ENCODE measurements around the gene FFAR3. TPM values are rescaled to one million over a fixed set of nuclear protein-coding genes. Genes with fewer than 3 reads are reported as not detected.
"Not testable (repeated sequence)": the region's sequence is repeated elsewhere in the genome, so short reads cannot be mapped to it uniquely, and the experiment has no call there.

Gene FFAR3
- total RNA-seq, 1 donor: 0.73 TPM

DNA sequence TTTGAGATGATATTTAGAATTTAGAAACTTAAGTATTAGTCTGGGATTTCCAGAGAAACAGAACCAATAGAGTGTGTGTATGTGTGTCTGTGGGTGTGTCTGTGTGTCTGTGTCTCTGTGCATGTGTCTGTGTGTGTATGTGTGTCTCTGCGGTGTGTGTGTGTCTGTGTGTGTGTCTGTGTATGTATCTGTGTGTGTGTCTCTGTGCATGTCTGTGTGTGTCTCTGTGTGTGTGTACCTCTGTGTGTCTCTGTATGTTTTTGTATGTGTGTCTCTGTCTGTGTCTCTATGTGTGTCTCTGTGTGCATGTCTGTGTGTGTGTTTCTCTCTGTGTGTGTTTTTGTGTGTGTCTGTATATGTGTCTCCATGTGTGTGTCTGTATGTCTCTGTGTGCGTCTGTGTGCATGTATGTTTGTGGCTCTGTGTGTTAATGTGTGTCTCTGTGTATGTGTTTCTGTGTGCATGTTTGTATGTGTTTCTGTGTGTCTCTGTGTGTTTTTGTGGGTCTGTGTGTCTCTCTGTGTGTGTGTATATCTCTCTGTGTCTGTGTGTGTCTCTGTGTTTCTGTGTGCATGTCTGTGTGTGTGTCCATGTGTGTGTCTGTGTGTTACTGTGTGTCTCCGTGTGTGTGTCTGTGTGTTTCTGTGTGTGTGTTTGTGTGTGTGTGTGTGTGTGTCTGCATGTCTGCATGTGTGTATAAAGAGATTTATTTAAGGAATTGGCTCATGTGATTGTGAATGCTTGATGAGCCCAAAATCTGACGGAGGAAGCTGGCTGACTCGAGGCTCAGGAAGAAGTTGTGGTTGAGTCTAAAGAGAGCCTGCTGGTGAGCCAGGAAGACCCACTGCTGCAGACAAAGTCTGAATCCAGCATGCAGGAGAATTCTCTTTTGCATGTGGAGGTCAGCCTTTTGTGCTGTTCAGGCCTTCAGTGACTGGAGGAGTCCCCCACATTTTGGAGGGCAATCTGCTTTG is 34.8 kb downstream of the FFAR3 start:
- H3K27me3 ChIP-seq (ENCODE audit: insufficient read depth, low read length): no peaks in the 10 kb centered on the region

DNA sequence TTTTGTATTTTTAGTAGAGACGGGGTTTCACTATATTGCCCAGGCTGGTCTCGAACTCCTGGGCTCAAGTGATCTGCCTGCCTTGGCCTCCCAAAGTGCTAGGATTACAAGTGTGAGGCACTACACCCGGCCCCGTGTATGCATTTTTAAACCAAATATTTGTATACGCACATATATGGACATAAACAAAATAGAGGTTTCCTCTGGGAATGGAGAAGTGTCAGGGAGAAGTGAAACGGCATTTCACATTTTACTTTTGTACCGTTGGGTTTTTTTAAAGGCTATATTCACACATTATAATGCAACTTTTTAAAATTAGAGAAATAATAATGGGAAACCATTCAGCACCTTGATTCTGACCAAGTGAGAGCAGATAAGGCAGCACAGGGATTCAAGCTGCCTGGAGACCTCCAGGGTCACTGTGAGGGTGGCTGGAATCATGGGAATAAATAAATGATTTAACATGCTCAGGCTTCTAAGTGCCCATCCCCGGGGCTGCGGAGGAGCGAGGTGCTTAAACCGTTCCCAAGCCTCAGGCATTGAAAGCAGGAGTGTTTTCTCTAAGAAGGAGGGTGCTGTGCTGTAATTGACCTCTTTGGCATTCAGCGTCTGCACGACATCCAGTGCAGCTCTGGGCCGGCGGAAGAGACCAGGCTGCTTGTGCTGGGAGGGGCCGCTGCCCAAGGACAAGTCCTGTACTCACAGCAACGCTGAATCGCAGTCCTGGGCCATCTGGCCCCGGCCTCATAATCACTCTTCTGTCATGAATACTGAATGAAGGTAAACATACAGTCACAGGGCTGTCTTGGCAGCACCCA is 37.3 kb downstream of the FFAR3 start:
- Histone ChIP-seq H3K27me3 (ENCODE audit: insufficient read depth, low read length) (no peaks in the 10 kb centered on the region), H3K4me3 (ENCODE audit: low read length) (no peak overlapping the region), H3K4me1 (ENCODE audit: insufficient read depth, low read length) (peaks cover 5% of the 10 kb centered on the region), H3K9me3 (ENCODE audit: low read depth, low read length) (no peaks in the 10 kb centered on the region)

More for the DNA sequence above, 34.8 kb downstream of the FFAR3 start:
- Histone ChIP-seq H3K4me3 (ENCODE audit: low read length) (no peak overlapping the region), H3K4me1 (ENCODE audit: insufficient read depth, low read length) (peaks cover 5% of the 10 kb centered on the region), H3K9me3 (ENCODE audit: low read depth, low read length) (no peaks in the 10 kb centered on the region)

DNA sequence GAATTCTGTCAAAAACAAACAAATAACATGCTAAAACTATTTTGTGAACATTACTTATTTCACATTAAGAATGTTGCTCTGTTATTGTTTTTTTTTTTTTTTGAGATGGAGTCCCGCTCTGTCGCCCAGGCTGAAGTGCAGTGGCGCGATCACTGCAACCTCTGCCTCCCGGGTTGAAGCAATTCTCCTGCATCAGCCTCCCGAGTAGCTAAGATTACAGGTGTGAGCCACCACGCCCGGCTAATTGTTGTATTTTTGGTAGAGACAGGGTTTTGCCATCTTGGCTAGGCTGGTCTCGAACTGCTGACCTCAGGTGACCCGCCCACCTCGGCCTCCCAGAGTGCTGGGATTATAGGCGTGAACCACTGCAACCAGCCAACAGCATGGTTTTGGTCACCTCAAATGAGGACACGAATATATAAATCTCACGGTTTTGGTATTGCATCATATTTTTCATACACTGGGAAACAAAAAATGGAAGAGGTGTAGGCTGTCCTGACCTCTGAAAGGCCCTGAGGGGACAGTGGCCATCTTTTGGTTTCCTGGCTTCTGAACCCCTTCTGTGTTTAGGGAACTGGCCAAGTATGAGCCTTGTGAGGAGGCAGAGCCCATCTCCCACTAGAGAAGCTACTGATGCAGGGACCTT is 38.1 kb downstream of the FFAR3 start:
- no peaks in the 10 kb centered on the region for H3K9me3 ChIP-seq (ENCODE audit: low read depth, low read length)
- H3K4me1 ChIP-seq (ENCODE audit: insufficient read depth, low read length): peaks cover 5% of the 10 kb centered on the region
- H3K27me3 ChIP-seq (ENCODE audit: insufficient read depth, low read length): no peaks in the 10 kb centered on the region
- H3K4me3 ChIP-seq (ENCODE audit: low read length): no peak overlapping the region

DNA sequence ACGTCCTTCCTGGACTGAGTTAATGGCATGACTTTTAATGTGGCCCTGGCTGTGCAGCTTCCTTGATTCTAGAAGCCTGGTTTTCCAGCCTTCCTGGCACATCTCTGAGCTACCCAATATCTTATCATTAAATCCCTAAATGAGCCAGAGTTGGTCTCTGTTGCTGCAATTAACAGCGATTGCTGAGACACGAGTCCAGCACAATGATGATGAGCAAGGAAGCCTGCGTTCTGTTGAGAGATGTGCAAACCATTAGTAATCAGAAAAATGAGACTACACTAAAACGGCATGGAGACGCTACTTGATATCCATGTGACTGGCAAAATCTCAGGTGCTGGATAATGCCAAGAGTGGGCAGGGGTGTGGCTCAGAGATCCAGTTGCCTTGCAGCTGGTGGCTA is 38.8 kb downstream of the FFAR3 start:
- H3K27me3 ChIP-seq (ENCODE audit: insufficient read depth, low read length): no peaks in the 10 kb centered on the region
- no peak overlapping the region for H3K4me3 ChIP-seq (ENCODE audit: low read length)
- peaks cover 5% of the 10 kb centered on the region for H3K4me1 ChIP-seq (ENCODE audit: insufficient read depth, low read length)
- H3K9me3 ChIP-seq (ENCODE audit: low read depth, low read length): no peaks in the 10 kb centered on the region

DNA sequence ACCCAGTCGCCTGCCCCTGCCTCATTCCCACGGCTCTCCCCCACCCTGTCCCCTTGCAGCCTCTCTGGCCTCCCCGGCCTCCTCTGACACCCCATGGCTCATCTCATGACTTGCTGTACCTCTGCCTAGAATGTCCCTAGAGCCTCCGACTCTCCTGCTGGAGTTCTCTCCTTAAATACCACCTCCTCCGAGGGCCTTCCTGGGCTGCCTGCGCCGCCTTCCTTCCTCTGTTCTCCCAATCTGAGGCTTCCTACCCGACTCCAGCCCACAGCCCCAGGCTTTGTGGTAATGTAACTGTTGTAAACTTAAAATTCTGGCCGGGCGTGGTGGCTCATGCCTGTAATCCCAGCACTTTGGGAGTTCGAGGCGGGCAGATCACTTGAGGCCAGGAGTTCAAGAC is 40.3 kb downstream of the FFAR3 start:
- no peaks in the 10 kb centered on the region for H3K27me3 ChIP-seq (ENCODE audit: insufficient read depth, low read length)
- H3K9me3 ChIP-seq (ENCODE audit: low read depth, low read length): no peaks in the 10 kb centered on the region
- peaks cover 5% of the 10 kb centered on the region for H3K4me1 ChIP-seq (ENCODE audit: insufficient read depth, low read length)
- H3K4me3 ChIP-seq (ENCODE audit: low read length): no peak overlapping the region

DNA sequence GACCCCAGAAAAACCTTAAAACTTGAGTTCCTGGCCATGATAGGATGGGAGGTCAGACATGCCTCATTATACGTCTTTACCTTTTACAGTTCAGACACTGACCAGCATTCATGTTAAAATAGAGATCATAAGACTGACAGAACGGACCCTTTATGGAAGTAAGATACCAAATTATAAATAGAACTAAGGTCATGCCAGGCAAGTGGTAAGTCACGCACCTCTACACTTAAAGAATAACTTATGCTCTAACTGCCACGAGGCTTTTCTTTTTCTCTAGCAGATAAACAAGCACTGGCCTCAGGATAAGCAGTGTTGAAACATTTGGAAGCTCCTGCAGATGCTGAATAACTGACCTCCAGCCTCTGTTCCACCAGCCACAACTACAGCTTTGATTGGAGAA is 41.0 kb downstream of the FFAR3 start:
- Histone ChIP-seq H3K4me3 (ENCODE audit: low read length) (no peak overlapping the region), H3K9me3 (ENCODE audit: low read depth, low read length) (no peaks in the 10 kb centered on the region), H3K27me3 (ENCODE audit: insufficient read depth, low read length) (no peaks in the 10 kb centered on the region)

DNA sequence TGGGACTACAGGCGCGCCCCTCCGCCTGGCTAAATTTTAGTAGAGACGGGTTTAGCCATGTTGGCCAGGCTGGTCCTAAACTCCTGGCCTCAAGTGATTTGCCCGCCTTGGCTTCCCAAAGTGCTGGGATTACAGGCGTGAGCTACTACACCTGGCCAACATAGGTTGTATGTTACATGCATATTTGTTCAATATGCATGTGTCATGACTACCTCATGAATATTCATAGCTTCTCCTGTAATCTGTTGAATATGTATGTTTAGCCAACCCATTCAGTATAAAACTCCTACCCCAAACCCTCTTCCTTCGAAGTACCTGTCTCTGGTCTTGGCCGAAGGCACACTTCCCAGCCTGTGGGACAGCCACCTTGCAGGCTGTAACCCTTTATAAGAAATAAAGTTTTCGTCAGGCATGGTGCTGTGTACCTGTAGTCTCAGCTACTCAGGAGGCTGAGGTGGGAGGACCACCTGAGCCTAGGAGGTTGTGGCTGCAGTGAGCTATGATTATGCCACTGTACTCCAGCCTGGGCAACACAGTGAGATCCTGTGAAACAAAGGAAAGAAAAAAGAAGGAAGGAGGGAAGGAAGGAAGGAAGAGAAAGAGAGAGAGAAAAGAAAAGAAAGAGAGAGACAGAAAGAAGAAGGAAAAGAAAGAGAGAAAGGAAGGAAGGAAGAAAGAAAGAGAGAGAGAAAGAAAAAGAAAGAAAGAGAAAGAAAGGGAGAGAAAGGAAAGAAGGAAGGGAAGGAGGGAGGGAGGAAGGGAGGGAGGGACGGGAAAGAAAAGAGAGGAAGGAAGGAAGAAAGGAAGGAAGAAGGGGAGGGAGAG is 41.9 kb downstream of the FFAR3 start:
- peaks cover 5% of the 10 kb centered on the region for H3K4me1 ChIP-seq (ENCODE audit: insufficient read depth, low read length)
- no peaks in the 10 kb centered on the region for H3K27me3 ChIP-seq (ENCODE audit: insufficient read depth, low read length)
- H3K9me3 ChIP-seq (ENCODE audit: low read depth, low read length): no peaks in the 10 kb centered on the region
- no peak overlapping the region for H3K4me3 ChIP-seq (ENCODE audit: low read length)

More for the DNA sequence above, 41.0 kb downstream of the FFAR3 start:
- peaks cover 5% of the 10 kb centered on the region for H3K4me1 ChIP-seq (ENCODE audit: insufficient read depth, low read length)

DNA sequence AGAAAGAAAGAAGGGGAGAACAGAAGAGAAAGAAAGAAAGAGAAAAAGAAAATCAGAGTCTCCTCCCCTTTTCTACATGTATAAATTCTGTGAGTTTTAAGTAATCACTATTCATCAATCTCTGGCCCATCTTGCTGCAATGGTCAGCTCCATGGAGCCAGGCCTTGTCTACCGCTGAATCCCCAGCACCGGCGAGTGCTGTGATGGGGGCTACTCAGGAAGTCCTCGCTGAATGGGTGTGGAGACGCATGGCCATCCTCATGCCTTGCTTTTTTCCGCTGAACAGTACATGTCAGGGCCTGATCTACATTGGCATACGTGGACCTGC is 42.5 kb downstream of the FFAR3 start:
- Histone ChIP-seq H3K4me1 (ENCODE audit: insufficient read depth, low read length) (peaks cover 2% of the 10 kb centered on the region), H3K9me3 (ENCODE audit: low read depth, low read length) (no peaks in the 10 kb centered on the region), H3K4me3 (ENCODE audit: low read length) (no peak overlapping the region), H3K27me3 (ENCODE audit: insufficient read depth, low read length) (no peaks in the 10 kb centered on the region)

DNA sequence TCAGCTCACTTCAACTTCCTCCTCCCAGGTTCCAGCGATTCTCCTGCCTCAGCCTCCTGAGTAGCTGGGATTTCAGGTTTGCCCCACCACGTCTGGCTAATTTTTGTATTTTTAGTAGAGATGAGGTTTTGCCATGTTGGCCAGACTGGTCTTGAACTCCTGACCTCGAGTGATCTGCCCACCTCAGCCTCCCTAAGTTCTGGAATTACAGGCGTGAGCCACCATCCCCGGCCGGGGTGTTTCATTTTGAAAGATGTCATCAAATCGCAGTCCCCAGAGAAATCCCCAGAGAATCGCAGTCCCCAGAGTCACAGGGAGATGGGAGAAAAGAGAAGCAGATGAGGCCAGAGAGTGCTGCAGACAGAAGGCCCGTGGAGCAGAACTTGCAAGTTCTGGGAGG is 43.2 kb downstream of the FFAR3 start:
- H3K9me3 ChIP-seq (ENCODE audit: low read depth, low read length); H3K4me3 ChIP-seq (ENCODE audit: low read length); H3K27me3 ChIP-seq (ENCODE audit: insufficient read depth, low read length); H3K4me1 ChIP-seq (ENCODE audit: insufficient read depth, low read length): not testable (repeated sequence)

DNA sequence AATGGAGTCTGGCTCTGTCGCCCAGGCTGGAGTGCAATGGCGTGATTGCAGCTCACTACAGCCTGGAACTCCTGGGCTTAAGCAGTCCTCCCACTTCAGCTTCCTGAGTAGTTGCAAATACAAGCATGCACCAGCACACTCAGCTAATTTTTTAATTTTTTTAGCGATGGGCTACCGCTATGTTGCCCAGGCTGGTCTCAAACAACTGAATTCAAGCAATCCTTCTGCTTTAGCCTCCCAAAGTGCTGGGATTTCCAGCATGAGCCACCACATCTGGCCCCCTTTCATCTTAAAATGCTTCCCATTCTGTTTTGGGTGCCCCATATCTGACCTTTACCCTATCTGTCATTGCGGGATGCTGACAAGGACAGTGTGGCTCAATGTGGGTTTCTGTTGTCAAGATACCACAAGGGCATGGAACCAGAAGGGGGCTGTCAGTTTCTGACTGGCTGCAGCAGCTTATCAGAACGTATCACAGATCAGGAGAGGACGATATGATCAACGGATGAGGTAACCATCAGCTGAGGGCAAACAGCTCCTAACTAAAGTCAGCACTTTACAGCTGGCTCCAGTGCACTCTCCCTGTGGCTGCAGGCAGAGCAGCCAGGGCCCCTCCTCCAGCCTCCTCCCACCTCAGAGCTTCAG is 45.0 kb downstream of the FFAR3 start:
- no peaks in the 10 kb centered on the region for H3K27me3 ChIP-seq (ENCODE audit: insufficient read depth, low read length)

DNA sequence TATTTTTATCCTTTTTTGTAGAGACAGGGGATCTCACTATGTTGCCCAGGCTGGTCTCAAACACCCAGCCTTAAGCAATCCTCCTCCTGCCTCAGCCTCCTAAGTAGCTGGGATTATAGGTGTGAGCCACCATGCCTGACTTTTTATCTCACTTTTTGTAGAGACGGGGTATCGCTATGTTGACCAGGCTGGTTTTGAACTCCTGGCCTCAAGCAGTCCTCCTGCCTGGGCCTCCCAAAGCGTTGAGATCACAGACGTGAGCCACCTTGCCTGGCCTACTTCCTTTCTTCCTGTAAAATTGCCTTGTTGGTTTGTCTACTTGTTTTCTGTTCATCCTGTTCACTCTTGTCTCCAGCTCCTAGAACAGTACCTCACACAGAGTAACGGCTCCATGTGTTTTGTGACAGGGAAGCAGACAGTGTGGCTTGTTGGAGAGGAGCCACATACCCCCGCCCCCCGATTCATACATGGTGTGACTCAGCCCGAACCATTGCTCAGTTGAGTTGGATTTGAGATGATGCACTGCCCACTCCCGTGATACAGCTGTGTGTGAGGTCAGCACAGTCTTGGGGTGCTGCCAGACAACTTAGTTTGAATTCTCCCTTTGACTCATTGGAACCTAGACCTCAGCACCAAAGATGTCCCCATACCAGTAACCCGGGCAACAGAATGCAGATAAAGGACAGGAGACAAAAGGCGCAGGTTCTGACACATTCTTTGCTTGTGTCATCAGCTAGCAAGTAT is 46.8 kb downstream of the FFAR3 start:
- H3K27me3 ChIP-seq (ENCODE audit: insufficient read depth, low read length): no peaks in the 10 kb centered on the region
- H3K9me3 ChIP-seq (ENCODE audit: low read depth, low read length): no peaks in the 10 kb centered on the region
- H3K4me3 ChIP-seq (ENCODE audit: low read length): no peak overlapping the region
- peaks cover 5% of the 10 kb centered on the region for H3K4me1 ChIP-seq (ENCODE audit: insufficient read depth, low read length)

More for the DNA sequence above, 45.0 kb downstream of the FFAR3 start:
- Histone ChIP-seq H3K4me1 (ENCODE audit: insufficient read depth, low read length) (no peaks in the 10 kb centered on the region), H3K4me3 (ENCODE audit: low read length) (no peak overlapping the region), H3K9me3 (ENCODE audit: low read depth, low read length) (no peaks in the 10 kb centered on the region)

DNA sequence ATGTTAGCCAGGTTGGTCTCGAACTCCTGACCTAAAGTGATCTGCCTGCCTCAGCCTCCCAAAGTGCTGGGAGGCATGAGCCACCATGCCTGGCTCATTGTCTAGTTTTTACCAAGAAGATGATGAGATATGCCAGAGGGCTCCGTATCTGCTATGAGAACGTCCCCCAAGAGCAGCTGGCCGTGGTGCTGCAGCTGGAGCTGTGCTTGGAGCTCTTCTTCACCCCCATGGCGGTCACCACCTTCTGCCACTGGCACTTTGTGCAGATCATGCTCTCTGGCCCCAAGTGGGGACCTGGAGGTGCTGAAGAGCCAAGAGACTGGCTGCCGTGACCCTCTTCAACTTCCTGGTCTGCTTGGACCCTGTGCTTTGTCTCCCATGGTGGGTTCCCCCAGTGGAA is 49.4 kb downstream of the FFAR3 start:
- Histone ChIP-seq H3K9me3 (ENCODE audit: low read depth, low read length) (no peaks in the 10 kb centered on the region), H3K4me1 (ENCODE audit: insufficient read depth, low read length) (peaks cover 5% of the 10 kb centered on the region)

DNA sequence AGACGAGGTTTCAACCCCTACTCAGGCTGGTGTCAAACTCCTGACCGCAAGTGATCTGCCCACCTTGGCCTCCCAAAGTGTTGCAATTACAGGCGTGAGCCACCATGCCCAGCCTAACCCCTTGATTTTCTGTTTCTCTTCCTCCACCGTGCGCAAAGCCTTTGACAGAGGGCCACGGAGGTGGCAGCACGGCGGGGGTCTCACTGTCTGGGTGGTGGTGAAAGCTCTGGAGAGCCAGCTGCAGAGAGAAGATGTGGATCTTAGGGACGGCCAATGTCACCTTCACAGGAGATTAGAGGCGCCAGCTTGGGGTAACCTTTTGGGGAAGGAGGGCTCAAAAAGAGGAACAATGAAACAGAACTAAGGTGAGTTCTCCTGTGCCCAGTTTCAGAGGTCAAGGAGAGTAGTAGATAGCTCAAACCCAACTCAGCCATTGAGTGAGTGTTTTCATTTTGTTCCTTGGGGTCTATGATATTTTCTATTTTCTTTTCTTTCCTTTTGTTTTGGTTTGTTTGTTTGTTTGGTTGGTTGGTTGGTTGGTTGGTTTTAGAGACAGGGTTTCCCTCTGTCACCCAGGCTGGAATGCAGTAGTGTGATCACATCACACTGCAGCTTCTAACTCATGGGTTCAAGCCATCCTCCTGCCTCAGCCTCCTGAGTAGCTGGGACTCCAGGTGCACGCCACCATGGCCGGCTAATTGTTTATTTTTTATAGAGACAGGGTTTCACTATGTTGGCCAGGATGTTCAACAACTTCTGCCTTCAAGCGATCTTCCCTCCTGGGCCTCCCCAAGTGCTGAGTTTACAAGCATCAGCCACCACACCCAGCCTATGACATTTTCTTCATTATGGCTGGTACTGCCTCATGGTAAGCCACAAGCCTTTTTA is 50.3 kb downstream of the FFAR3 start:
- Histone ChIP-seq H3K9me3 (ENCODE audit: low read depth, low read length) (no peaks in the 10 kb centered on the region), H3K4me1 (ENCODE audit: insufficient read depth, low read length) (peaks cover 5% of the 10 kb centered on the region), H3K27me3 (ENCODE audit: insufficient read depth, low read length) (no peaks in the 10 kb centered on the region), H3K4me3 (ENCODE audit: low read length) (no peak overlapping the region)

More for the DNA sequence above, 49.4 kb downstream of the FFAR3 start:
- Histone ChIP-seq H3K4me3 (ENCODE audit: low read length) (no peak overlapping the region), H3K27me3 (ENCODE audit: insufficient read depth, low read length) (no peaks in the 10 kb centered on the region)

Data from mononuclear cell (primary cell).